ENCODE results near the gene USH2A. TPM values are rescaled to one million over a fixed set of nuclear protein-coding genes. Genes with fewer than 3 reads are reported as not detected.
"Not testable (repeated sequence)": the region's sequence is repeated elsewhere in the genome, so short reads cannot be mapped to it uniquely, and the experiment has no call there.

The USH2A gene
- total RNA-seq, 1 experiment from 2014 or later, result not detected

DNA sequence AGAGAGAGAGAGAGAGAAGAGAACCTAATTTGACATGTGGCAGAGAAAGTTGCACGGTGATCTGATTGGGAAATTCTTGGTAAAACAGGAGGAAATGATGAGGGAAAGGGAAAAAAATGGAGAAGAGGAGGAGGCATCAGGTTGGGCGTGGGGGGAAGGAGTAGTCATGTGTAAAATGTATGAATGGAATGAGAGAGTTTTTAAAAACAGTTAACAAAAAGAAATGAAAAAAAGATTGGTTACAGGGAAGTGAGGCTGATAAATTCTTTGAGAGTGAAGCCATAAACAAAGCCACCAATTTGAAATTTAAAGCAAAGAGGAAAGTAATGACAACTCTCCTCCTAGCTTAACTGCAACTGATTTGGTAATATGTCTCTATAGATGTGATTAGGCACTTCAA, 409.2 kb downstream of the USH2A start (continued):
- no peak for TF ChIP-seq EGR1 (IDR thresholded peaks at IDR 0.05; ENCODE audit: low read depth)
- no peak for TF ChIP-seq EZH2 (IDR thresholded peaks at IDR 0.05)
- no peak for TF ChIP-seq EZH2phosphoT487 (IDR thresholded peaks at IDR 0.05; ENCODE audit: borderline replicate concordance)
- TF ChIP-seq, protein P1, sequence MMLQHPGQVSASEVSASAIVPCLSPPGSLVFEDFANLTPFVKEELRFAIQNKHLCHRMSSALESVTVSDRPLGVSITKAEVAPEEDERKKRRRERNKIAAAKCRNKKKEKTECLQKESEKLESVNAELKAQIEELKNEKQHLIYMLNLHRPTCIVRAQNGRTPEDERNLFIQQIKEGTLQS (IDR thresholded peaks at IDR 0.05), result no peak
- TF ChIP-seq ZNF274 (IDR thresholded peaks at IDR 0.05; ENCODE audit: low read depth, low read length), result no peak
- TF ChIP-seq SIN3A (IDR thresholded peaks at IDR 0.05; ENCODE audit: low read depth), result no peak
- TF ChIP-seq CBX3 (IDR thresholded peaks at IDR 0.05; ENCODE audit: low read depth), result no peak
- TF ChIP-seq, protein P2, sequence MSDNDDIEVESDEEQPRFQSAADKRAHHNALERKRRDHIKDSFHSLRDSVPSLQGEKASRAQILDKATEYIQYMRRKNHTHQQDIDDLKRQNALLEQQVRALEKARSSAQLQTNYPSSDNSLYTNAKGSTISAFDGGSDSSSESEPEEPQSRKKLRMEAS (IDR thresholded peaks at IDR 0.05), result no peak

DNA sequence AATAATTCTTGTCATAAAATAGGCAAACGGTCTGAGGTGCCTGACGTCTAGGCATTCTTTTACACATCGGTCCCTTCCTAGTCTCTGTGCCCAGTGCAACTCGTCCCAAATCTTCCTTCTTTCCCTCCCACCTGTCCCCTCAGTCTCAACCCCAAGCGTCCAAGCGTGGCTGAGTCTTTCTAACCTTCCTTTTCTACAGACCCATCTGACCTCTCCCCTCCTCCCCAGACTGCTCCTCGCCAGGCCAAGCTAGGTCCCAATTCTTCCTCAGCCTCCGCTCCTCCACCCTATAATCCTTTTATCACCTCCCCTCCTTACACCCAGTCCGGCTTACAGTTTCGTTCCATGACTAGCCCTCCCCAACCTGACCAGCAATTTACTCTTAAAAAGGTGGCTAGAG, 413.8 kb downstream of the USH2A start:
- H3K27ac ChIP-seq (ENCODE audit: low read depth, low read length); H3K4me3 ChIP-seq (replicated peaks in 1 of 2; ENCODE audit: low read depth in 1 of 2, low read length in 2 of 2); H3K4me1 ChIP-seq (ENCODE audit: control insufficient read depth in 1 of 2, insufficient read depth in 2 of 2, low read length in 2 of 2); H3K9ac ChIP-seq (ENCODE audit: low read length); H2AFZ ChIP-seq (ENCODE audit: low read depth, low read length, poor library complexity, severe bottlenecking); H3K9me3 ChIP-seq (ENCODE audit: control insufficient read depth in 1 of 2, insufficient read depth in 1 of 2, low read depth in 1 of 2, low read length in 2 of 2); intact Hi-C loops (cut with micrococcal nuclease); ATAC-seq; DNase-seq (ENCODE audit: low read depth, low spot score); POLR2A ChIA-PET; H4K20me1 ChIP-seq (ENCODE audit: insufficient read depth); H3K4me2 ChIP-seq (ENCODE audit: low read length); H3K36me3 ChIP-seq (ENCODE audit: control insufficient read depth in 1 of 2, insufficient read depth in 2 of 2, low read length in 2 of 2); RAD21 ChIA-PET (ENCODE audit: low non-redundant PET in 1 of 2, low total read pairs in 2 of 2, uncharacterized antibody in 2 of 2, unreplicated experiment in 2 of 2); CTCF ChIA-PET; H3K79me2 ChIP-seq (ENCODE audit: insufficient read depth, low read length); BruUV-seq (replicated peaks); H3K27me3 ChIP-seq (ENCODE audit: insufficient read depth, low read length); H3K9me2 ChIP-seq (ENCODE audit: insufficient read depth): not testable (repeated sequence)

DNA sequence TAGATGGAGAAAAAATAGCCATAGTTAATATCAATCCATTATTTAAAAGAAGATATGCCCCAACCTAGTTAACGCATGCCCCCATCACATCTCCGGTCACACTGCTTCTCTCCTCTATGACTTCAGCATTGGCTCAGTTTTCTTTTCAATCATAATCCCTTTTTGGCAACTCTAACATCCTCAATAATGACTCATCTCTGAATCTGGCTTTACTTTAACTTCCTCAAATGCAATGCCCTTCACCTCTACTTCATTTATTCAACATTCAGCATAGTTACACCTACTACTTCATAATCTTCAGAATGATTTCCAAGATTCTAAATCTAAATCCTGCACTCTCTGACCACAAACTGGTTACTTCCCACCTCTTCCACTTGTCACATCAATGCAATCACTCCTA, 417.3 kb downstream of the USH2A start:
- Histone ChIP-seq H2AFZ (ENCODE audit: low read depth, low read length, poor library complexity, severe bottlenecking) (no peak overlapping the region), H3K27ac (ENCODE audit: low read depth, low read length) (no peak overlapping the region), H3K27me3 (ENCODE audit: insufficient read depth, low read length) (no peaks in the 10 kb centered on the region), H3K4me2 (ENCODE audit: low read length) (no peak overlapping the region), H3K9ac (ENCODE audit: low read length) (no peak overlapping the region), H3K9me3 (ENCODE audit: control insufficient read depth in 1 of 2, insufficient read depth in 1 of 2, low read depth in 1 of 2, low read length in 2 of 2) (no peaks in the 10 kb centered on the region), H3K9me2 (ENCODE audit: insufficient read depth) (no peaks in the 10 kb centered on the region), H3K36me3 (ENCODE audit: control insufficient read depth in 1 of 2, insufficient read depth in 2 of 2, low read length in 2 of 2) (no peaks in the 10 kb centered on the region), H4K20me1 (ENCODE audit: insufficient read depth) (no peaks in the 10 kb centered on the region), H3K79me2 (ENCODE audit: insufficient read depth, low read length) (no peaks in the 10 kb centered on the region), H3K4me3 (replicated peaks in 1 of 2; ENCODE audit: low read depth in 1 of 2, low read length in 2 of 2) (no peak overlapping the region), H3K4me1 (ENCODE audit: control insufficient read depth in 1 of 2, insufficient read depth in 2 of 2, low read length in 2 of 2) (no peaks in the 10 kb centered on the region)
- ChIA-PET POLR2A (no interaction called here), CTCF (no interaction called here), RAD21 (ENCODE audit: low non-redundant PET in 1 of 2, low total read pairs in 2 of 2, uncharacterized antibody in 2 of 2, unreplicated experiment in 2 of 2) (no interaction called here)
- no peak for ATAC-seq
- no peak for DNase-seq (ENCODE audit: low read depth, low spot score)
- intact Hi-C loops (cut with micrococcal nuclease), result no loop called here
- BruUV-seq (replicated peaks), result no TSS peak
- TF ChIP-seq POLR2AphosphoS5 (IDR thresholded peaks at IDR 0.05; ENCODE audit: low read depth, low read length) (no peak), ZNF274 (IDR thresholded peaks at IDR 0.05; ENCODE audit: low read depth, low read length) (no peak), CEBPB (IDR thresholded peaks at IDR 0.05; ENCODE audit: low read depth) (no peak), EGR1 (IDR thresholded peaks at IDR 0.05; ENCODE audit: low read depth) (no peak), YY1 (IDR thresholded peaks at IDR 0.05; ENCODE audit: extremely low read depth, insufficient replicate concordance, low read depth, low read length) (no peak)
- TF ChIP-seq, protein P1 (IDR thresholded peaks at IDR 0.05), result no peak
- TF ChIP-seq, protein P3, sequence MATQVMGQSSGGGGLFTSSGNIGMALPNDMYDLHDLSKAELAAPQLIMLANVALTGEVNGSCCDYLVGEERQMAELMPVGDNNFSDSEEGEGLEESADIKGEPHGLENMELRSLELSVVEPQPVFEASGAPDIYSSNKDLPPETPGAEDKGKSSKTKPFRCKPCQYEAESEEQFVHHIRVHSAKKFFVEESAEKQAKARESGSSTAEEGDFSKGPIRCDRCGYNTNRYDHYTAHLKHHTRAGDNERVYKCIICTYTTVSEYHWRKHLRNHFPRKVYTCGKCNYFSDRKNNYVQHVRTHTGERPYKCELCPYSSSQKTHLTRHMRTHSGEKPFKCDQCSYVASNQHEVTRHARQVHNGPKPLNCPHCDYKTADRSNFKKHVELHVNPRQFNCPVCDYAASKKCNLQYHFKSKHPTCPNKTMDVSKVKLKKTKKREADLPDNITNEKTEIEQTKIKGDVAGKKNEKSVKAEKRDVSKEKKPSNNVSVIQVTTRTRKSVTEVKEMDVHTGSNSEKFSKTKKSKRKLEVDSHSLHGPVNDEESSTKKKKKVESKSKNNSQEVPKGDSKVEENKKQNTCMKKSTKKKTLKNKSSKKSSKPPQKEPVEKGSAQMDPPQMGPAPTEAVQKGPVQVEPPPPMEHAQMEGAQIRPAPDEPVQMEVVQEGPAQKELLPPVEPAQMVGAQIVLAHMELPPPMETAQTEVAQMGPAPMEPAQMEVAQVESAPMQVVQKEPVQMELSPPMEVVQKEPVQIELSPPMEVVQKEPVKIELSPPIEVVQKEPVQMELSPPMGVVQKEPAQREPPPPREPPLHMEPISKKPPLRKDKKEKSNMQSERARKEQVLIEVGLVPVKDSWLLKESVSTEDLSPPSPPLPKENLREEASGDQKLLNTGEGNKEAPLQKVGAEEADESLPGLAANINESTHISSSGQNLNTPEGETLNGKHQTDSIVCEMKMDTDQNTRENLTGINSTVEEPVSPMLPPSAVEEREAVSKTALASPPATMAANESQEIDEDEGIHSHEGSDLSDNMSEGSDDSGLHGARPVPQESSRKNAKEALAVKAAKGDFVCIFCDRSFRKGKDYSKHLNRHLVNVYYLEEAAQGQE (IDR thresholded peaks at IDR 0.05; ENCODE audit: low read depth), result no peak
- TF ChIP-seq, protein P2 (IDR thresholded peaks at IDR 0.05), result no peak

Data from HCT116 (cell line).